Activated T-helper 17 cell treated with anti-CD3 and anti-CD28 coated beads, Interleukin-2, amount 50 U/mL, for 72 hours (primary cell): Measurements from ENCODE around the gene CNTN4. TPM values are rescaled to one million over a fixed set of nuclear protein-coding genes. Genes with fewer than 3 reads are reported as not detected.

Source experiments
- ATAC-seq: fragments of 150-1000 bp; cut with Tn5 transposase; replicated peaks from 2 replicates; pipeline ENCODE4 v1.10.0; 2021; ENCODE audit warnings: mild to moderate bottlenecking, moderate library complexity
- H3K27ac Mint-ChIP-seq: one replicate; pipeline ENCODE4 v1.8.0; 2022; ENCODE audit warnings: mixed read lengths
- H3K27me3 Mint-ChIP-seq: one replicate; pipeline ENCODE4 v1.8.0; 2022; ENCODE audit warnings: mixed read lengths
- H3K36me3 Mint-ChIP-seq: one replicate; pipeline ENCODE4 v1.8.0; 2022; ENCODE audit warnings: low read depth, mild to moderate bottlenecking, mixed read lengths
- H3K4me1 Mint-ChIP-seq: one replicate; pipeline ENCODE4 v1.8.0; 2022; ENCODE audit warnings: mixed read lengths
- H3K4me3 Mint-ChIP-seq: one replicate; pipeline ENCODE4 v1.8.0; 2022; ENCODE audit warnings: mild to moderate bottlenecking, mixed read lengths
- H3K9me3 Mint-ChIP-seq: one replicate; pipeline ENCODE4 v1.8.0; 2022; ENCODE audit warnings: mixed read lengths
- total RNA-seq, 2 donors: library from RNA; stranded (reverse); gene quantifications; one replicate each; pipeline ENCODE4 v1.2.3, GENCODE V29; 2022

The CNTN4 gene
- total RNA-seq, 2 donors from 2014 or later, result not detected

- no peak overlapping the region for H3K27ac Mint-ChIP-seq
- H3K4me3 Mint-ChIP-seq, result no peak overlapping the region
- H3K9me3 Mint-ChIP-seq, result no peaks in the 10 kb centered on the region
- ATAC-seq, result no peak
- H3K36me3 Mint-ChIP-seq, result no peaks in the 10 kb centered on the region
- H3K27me3 Mint-ChIP-seq, result no peaks in the 10 kb centered on the region
- no peaks in the 10 kb centered on the region for H3K4me1 Mint-ChIP-seq
Measured at GRCh38 chr3:2554656-2555055, 456.0 kb downstream of the CNTN4 start.

- no peak overlapping the region for H3K4me3 Mint-ChIP-seq
- H3K9me3 Mint-ChIP-seq, result no peaks in the 10 kb centered on the region
- H3K27ac Mint-ChIP-seq, result no peak overlapping the region
- no peak for ATAC-seq
- no peaks in the 10 kb centered on the region for H3K4me1 Mint-ChIP-seq
- H3K36me3 Mint-ChIP-seq, result no peaks in the 10 kb centered on the region
- no peaks in the 10 kb centered on the region for H3K27me3 Mint-ChIP-seq
Measured at GRCh38 chr3:2558796-2559195, 460.1 kb downstream of the CNTN4 start.

- no peak overlapping the region for H3K4me3 Mint-ChIP-seq
- no peaks in the 10 kb centered on the region for H3K9me3 Mint-ChIP-seq
- no peaks in the 10 kb centered on the region for H3K36me3 Mint-ChIP-seq
- no peak for ATAC-seq
- H3K27ac Mint-ChIP-seq, result no peak overlapping the region
- H3K27me3 Mint-ChIP-seq, result peaks cover 3% of the 10 kb centered on the region
- H3K4me1 Mint-ChIP-seq, result no peaks in the 10 kb centered on the region
Measured at GRCh38 chr3:2567451-2567850, 468.8 kb downstream of the CNTN4 start.

GRCh38 chr3:2568156-2568555 lies 469.5 kb downstream of the CNTN4 start:
- peaks cover under 1% of the 10 kb centered on the region for H3K9me3 Mint-ChIP-seq
- H3K4me3 Mint-ChIP-seq, result no peak overlapping the region
- no peaks in the 10 kb centered on the region for H3K36me3 Mint-ChIP-seq
- peaks cover 3% of the 10 kb centered on the region for H3K27me3 Mint-ChIP-seq
- no peaks in the 10 kb centered on the region for H3K4me1 Mint-ChIP-seq
- H3K27ac Mint-ChIP-seq, result no peak overlapping the region
- no peak for ATAC-seq

- no peaks in the 10 kb centered on the region for H3K4me1 Mint-ChIP-seq
- peaks cover 3% of the 10 kb centered on the region for H3K27me3 Mint-ChIP-seq
- H3K27ac Mint-ChIP-seq, result no peak overlapping the region
- no peak overlapping the region for H3K4me3 Mint-ChIP-seq
- no peak for ATAC-seq
- no peaks in the 10 kb centered on the region for H3K36me3 Mint-ChIP-seq
- peaks cover 3% of the 10 kb centered on the region for H3K9me3 Mint-ChIP-seq
Measured at GRCh38 chr3:2568929-2569328, 470.3 kb downstream of the CNTN4 start.

GRCh38 chr3:2577571-2577970 lies 478.9 kb downstream of the CNTN4 start:
- no peak overlapping the region for H3K27ac Mint-ChIP-seq
- H3K36me3 Mint-ChIP-seq, result no peaks in the 10 kb centered on the region
- no peak overlapping the region for H3K4me3 Mint-ChIP-seq
- H3K27me3 Mint-ChIP-seq, result peaks cover 9% of the 10 kb centered on the region
- no peak for ATAC-seq
- H3K9me3 Mint-ChIP-seq, result peaks cover 3% of the 10 kb centered on the region
- no peaks in the 10 kb centered on the region for H3K4me1 Mint-ChIP-seq

- H3K4me1 Mint-ChIP-seq, result no peaks in the 10 kb centered on the region
- no peaks in the 10 kb centered on the region for H3K36me3 Mint-ChIP-seq
- H3K27me3 Mint-ChIP-seq, result peaks cover 9% of the 10 kb centered on the region
- H3K9me3 Mint-ChIP-seq, result no peaks in the 10 kb centered on the region
- H3K27ac Mint-ChIP-seq, result no peak overlapping the region
- H3K4me3 Mint-ChIP-seq, result no peak overlapping the region
- no peak for ATAC-seq
Measured at GRCh38 chr3:2578560-2578959, 479.9 kb downstream of the CNTN4 start.

GRCh38 chr3:2579206-2579605 lies 480.5 kb downstream of the CNTN4 start:
- H3K4me1 Mint-ChIP-seq, result no peaks in the 10 kb centered on the region
- no peak for ATAC-seq
- no peak overlapping the region for H3K27ac Mint-ChIP-seq
- no peaks in the 10 kb centered on the region for H3K36me3 Mint-ChIP-seq
- H3K27me3 Mint-ChIP-seq, result peaks cover 9% of the 10 kb centered on the region
- no peak overlapping the region for H3K4me3 Mint-ChIP-seq
- H3K9me3 Mint-ChIP-seq, result no peaks in the 10 kb centered on the region

GRCh38 chr3:2583046-2583445 lies 484.4 kb downstream of the CNTN4 start:
- no peak overlapping the region for H3K27ac Mint-ChIP-seq
- no peaks in the 10 kb centered on the region for H3K4me1 Mint-ChIP-seq
- no peak for ATAC-seq
- no peaks in the 10 kb centered on the region for H3K9me3 Mint-ChIP-seq
- H3K4me3 Mint-ChIP-seq, result no peak overlapping the region
- peaks cover 4% of the 10 kb centered on the region for H3K27me3 Mint-ChIP-seq
- no peaks in the 10 kb centered on the region for H3K36me3 Mint-ChIP-seq

GRCh38 chr3:2589336-2589969 lies 490.8 kb downstream of the CNTN4 start:
- H3K4me1 Mint-ChIP-seq, result no peaks in the 10 kb centered on the region
- H3K4me3 Mint-ChIP-seq, result no peak overlapping the region
- no peak for ATAC-seq

GRCh38 chr3:2595486-2595885 lies 496.8 kb downstream of the CNTN4 start:
- no peaks in the 10 kb centered on the region for H3K36me3 Mint-ChIP-seq
- no peak for ATAC-seq
- no peak overlapping the region for H3K4me3 Mint-ChIP-seq
- H3K4me1 Mint-ChIP-seq, result no peaks in the 10 kb centered on the region
- H3K27me3 Mint-ChIP-seq, result peaks cover 3% of the 10 kb centered on the region
- H3K27ac Mint-ChIP-seq, result no peak overlapping the region
- no peaks in the 10 kb centered on the region for H3K9me3 Mint-ChIP-seq

More at GRCh38 chr3:2589336-2589969, 490.8 kb downstream of the CNTN4 start:
- H3K27ac Mint-ChIP-seq, result no peak overlapping the region
- no peaks in the 10 kb centered on the region for H3K9me3 Mint-ChIP-seq
- no peaks in the 10 kb centered on the region for H3K36me3 Mint-ChIP-seq
- H3K27me3 Mint-ChIP-seq, result no peaks in the 10 kb centered on the region

GRCh38 chr3:2597615-2598014 lies 498.9 kb downstream of the CNTN4 start:
- Mint-ChIP-seq H3K4me1 (no peaks in the 10 kb centered on the region), H3K4me3 (no peak overlapping the region), H3K36me3 (no peaks in the 10 kb centered on the region)

GRCh38 chr3:2599471-2599870 lies 500.8 kb downstream of the CNTN4 start:
- no peak for ATAC-seq
- H3K36me3 Mint-ChIP-seq, result no peaks in the 10 kb centered on the region
- H3K9me3 Mint-ChIP-seq, result no peaks in the 10 kb centered on the region
- H3K4me3 Mint-ChIP-seq, result no peak overlapping the region
- no peak overlapping the region for H3K27ac Mint-ChIP-seq
- H3K27me3 Mint-ChIP-seq, result peaks cover 3% of the 10 kb centered on the region
- no peaks in the 10 kb centered on the region for H3K4me1 Mint-ChIP-seq

More at GRCh38 chr3:2597615-2598014, 498.9 kb downstream of the CNTN4 start:
- Mint-ChIP-seq H3K27ac (no peak overlapping the region), H3K27me3 (peaks cover 3% of the 10 kb centered on the region), H3K9me3 (no peaks in the 10 kb centered on the region)
- ATAC-seq, result no peak

GRCh38 chr3:2603692-2604289 lies 505.1 kb downstream of the CNTN4 start:
- ATAC-seq, result no peak
- no peak overlapping the region for H3K4me3 Mint-ChIP-seq
- no peaks in the 10 kb centered on the region for H3K9me3 Mint-ChIP-seq
- H3K27me3 Mint-ChIP-seq, result no peaks in the 10 kb centered on the region
- H3K4me1 Mint-ChIP-seq, result no peaks in the 10 kb centered on the region
- no peak overlapping the region for H3K27ac Mint-ChIP-seq
- H3K36me3 Mint-ChIP-seq, result no peaks in the 10 kb centered on the region

GRCh38 chr3:2614578-2614977 lies 515.9 kb downstream of the CNTN4 start:
- Mint-ChIP-seq H3K36me3 (no peaks in the 10 kb centered on the region), H3K9me3 (peaks cover 4% of the 10 kb centered on the region), H3K4me1 (no peaks in the 10 kb centered on the region), H3K4me3 (no peak overlapping the region), H3K27me3 (no peaks in the 10 kb centered on the region), H3K27ac (no peak overlapping the region)
- ATAC-seq, result no peak
